GM21360 (cell line): Measurements from ENCODE around the gene R3HCC1L.

Experiments used
- ATAC-seq: cut with Tn5 transposase; IDR thresholded peaks from one replicate; pipeline ENCODE4 v1.9.1; 2021; ENCODE audit warnings: mild to moderate bottlenecking, moderate library complexity; ENCODE audit not compliant: unreplicated experiment

The R3HCC1L gene

DNA sequence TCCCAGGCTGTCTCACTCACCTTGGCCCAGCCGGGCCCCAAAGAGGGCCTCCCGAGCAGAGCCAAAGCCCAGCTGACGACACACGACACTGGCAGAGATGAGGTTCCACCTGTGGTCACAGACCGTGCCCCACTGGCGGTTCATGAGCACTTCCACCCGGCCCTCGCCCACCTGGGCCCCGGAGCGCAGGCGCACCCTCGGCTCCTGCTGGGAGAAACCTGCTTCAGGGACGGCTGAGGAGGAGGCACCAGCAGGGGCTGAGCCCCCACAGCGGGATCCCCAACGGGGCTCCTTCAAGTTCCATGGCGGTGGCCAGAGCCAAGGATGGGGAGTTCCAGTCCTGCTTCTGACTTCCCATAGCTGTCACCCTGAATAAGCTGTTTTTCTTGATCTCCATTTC lies 123.5 kb downstream of the R3HCC1L start:
- no peak for ATAC-seq

DNA sequence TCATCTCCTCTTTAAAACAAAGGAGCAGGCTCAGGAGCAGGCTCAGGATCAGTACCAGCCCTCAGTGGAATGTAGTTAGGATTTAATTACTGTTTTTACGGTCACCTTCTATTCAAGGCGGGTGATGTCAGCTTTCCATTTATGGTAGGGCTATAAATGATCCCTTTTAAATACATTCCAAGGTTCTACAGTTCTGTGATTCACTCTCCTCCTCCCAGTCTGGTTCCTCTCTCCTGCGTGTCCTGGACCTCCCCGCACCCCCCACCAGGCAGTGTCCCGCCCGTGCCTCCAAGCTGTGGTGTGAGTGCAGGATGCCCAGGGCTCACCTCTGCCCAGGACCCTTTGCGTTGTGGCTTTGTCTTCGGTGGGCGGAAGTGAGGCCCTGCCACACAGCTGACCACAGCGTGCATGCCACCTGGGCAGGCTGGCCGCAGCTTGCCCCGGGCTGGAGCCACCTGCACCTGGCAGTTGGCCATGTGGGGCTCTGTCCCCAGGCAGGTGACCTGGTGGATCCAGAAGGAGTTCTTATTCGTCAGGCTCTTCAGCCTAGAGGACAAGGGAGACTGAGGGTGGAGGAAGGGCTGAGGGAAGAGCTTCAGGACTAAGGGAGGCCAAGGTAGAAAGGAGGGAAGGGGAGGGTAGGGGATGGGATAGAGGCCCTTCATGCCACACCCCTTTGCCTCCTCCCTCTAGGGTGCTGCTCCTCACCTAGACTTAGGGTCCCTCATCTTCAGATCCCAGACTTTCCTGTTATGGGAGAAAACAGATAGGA lies 124.4 kb downstream of the R3HCC1L start:
- no peak for ATAC-seq

DNA sequence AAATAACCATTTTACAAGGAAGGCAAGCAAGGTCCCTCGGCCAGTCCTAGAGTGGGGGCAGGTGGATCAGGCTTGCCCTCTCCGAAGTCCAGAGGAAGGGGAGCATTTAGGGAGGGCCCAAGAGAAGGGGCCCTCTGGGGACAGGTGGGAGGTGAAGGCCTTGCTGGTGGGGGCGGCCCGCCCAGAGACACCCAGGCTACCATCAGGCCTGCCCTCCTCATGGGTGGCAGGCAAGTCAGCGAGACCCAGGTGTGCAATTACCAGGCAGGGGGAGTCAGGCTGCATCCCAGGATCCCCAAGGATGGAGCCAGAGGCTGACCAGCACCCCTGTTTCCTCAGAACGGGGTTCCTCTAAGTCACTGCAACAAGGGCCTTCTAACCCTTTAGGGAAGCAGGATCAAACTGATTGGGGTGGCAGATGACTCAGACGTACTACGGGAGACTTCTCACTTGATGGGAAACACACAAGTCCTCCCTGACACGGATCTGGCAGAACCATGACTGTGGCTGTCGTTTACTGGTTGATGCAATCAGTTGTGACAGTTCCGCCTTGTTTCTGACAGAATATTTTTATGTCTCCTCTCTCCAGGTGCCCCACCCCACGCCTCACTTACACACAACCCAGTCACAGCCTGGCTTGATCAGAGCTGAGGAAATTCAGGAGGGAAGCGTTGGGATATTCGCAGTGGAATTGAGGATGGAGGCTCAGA lies 125.3 kb downstream of the R3HCC1L start:
- no peak for ATAC-seq

DNA sequence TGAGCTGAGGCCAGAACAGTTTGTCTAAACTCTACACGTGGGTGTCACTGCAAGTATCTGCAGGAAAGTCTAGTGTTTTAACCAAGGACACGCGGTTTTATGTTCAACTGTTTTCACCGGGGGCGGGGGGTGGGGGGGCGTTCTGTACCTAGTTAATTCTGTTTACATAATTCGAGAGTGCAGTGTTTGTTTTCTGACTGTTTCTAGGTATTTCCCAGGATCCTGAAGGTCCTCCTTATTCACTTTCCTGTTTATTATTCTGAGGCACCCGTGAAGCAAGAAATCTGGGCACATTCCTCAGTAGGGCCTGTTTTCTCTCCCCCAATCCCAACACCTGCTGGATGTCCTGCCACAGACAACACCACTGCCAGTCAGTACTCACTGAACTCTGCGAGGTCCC lies 125.9 kb downstream of the R3HCC1L start:
- ATAC-seq, result no peak

DNA sequence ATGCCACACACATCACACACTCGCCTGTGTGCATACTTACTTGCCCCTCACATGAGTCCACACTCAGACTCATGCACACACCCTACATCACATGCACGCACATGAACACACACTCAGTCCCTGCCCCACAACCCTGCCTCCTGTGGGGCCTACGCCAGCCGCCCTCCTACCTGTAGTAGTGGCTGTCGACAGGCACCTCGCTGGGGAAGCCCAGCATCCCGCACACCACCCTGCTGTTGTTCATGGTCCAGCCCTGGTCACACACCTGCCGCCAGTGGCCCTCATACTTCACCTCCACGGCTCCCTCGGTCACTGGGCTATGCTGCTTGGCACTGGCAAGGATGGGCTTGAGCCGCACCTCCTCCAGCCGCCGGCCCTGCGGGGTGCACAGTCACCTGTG lies 126.3 kb downstream of the R3HCC1L start:
- no peak for ATAC-seq

DNA sequence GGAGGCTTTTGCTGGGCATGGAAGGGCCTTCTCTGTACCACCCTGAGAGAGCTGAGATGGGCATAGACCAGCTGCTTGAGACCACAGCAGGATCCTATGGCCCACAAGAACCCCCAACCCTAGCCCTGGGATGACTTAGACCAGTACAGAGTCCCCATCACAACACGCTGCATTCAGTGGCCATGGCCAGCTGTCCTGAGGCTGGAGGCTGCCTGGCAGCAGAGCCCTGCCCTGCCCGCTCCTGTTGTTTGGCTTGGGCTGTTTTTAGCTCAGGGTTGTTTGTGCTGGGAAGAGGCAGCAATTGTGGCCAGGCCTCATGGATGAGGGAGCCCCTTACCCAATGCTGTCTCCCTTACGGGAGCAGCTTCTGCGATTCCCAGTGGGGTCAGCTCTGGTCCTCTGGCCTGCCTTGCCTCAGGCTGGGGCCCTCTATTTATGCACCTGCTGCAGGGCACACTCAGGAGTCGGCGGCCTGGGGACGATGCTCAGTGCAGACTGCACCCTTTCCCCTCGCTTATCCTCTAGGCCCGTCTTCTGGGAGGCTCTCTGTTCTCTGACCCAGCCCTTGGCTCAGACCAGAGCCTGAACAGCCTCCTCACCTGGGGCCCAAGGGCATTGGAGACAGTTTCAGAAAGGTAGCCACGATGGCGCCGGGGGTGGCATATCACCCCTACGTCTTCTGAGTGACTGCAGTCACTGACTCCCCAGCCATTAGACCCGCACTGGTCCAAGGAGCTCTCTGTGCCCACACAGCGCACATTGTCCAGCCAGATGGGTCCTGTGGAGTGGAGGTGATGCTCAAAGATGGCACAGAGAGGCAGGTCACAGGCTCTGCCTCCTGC lies 127.2 kb downstream of the R3HCC1L start:
- no peak for ATAC-seq

DNA sequence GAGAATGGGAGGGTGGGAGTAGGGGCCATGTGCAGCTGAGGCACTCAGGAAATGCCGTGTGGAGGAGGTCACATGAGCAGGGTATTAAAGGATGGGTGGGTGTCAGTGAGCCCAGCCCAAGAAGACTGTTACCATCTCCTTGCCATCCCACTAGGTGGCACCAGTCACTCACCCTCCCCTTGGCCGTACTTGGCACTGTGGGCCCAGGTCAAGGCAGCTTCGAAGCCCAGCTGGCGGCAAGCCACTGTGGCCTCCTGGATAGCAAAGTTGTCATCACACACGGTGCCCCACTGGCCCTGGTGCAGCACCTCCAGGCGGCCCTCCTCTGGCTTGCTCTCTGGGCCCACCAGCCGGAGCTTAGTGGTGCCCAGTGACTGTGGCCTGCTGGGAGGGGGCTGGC lies 128.1 kb downstream of the R3HCC1L start:
- no peak for ATAC-seq

GRCh38 chr10:98263088-98263487 lies 128.6 kb downstream of the R3HCC1L start:
- ATAC-seq, result no peak

GRCh38 chr10:98264378-98265065 lies 130.1 kb downstream of the R3HCC1L start:
- ATAC-seq, result no peak

- ATAC-seq, result no peak
Observed at GRCh38 chr10:98265403-98266378, 131.2 kb downstream of the R3HCC1L start.

DNA sequence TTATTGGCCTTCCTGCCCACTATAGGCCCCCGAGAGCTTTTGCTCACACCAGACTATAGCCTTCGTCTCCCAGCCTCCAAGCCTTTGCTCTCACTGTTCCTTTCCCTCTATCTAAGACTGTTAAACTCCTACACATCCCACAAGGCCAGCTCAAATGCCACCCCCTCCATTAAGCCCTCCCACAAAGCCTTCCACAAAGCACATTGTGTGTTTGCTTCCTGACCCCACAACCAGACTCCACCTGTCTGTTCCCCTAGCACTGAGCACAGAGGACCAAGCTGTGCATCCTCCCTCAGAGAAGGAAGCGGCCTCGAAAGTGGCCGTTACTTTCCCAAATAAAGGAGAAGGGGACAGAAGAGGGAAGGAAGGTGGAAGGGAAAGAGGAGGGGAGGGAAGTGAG lies 132.2 kb downstream of the R3HCC1L start:
- no peak for ATAC-seq

GRCh38 chr10:98267069-98267893 lies 132.8 kb downstream of the R3HCC1L start:
- ATAC-seq, result no peak

GRCh38 chr10:98267894-98268693 lies 133.6 kb downstream of the R3HCC1L start, which contains the start of gene LOXL4:
Gene LOXL4 (minus strand): TSS chr10:98268194. CDS start chr10:98263019, 5,175 bp downstream.
- no peak for ATAC-seq

DNA sequence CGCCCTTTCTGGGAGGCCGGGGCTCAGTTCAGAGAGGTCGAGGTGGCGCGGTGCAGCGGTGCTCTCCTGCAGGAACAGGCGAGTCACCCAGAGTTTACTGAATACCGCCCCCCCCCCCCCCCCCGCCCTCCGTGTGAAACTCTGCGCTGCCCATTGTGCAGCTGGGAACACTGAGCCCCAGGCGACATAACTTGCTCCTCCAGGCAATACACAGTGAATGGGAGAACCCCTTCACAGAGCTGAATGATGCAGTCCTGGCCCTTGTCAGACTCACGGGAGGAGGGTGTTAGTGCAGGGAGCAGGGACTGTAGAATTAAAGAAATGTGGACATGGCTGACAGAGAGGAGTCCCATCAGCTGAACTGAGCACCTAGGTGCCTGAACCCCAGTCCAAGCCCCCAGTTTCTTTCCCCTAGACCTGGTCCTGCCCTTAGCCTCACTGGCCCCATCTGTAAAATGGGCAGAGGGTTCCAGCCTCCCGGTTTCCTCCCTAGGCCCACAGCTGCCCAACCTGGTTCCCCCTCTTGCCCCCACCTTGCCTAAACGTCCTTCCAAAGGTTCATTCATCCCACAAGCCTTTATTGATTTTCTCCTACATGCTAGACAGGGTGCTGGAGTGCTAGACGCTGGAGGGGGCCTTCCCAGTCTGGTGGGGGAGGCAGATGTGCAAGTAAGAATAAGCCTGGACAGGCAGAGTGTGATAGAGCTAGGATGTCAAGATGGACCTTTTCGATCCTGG lies 134.4 kb downstream of the R3HCC1L start:
- no peak for ATAC-seq

- ATAC-seq, result no peak
Observed at GRCh38 chr10:98269435-98269912, 135.0 kb downstream of the R3HCC1L start.

GRCh38 chr10:98270073-98270740 lies 135.8 kb downstream of the R3HCC1L start:
- ATAC-seq, result no peak

- ATAC-seq, result no peak
Observed at GRCh38 chr10:98270786-98271185, 136.3 kb downstream of the R3HCC1L start.
